Liver (tissue), 9 donors: ENCODE results near the gene WDR45B. TPM values are rescaled to one million over a fixed set of nuclear protein-coding genes. Genes with fewer than 3 reads are reported as not detected.

ENCODE experiments used
- DNase-seq: peaks from one replicate; pipeline ENCODE4 v3.0.0-alpha.2; 2017; ENCODE audit warnings: low spot score
- H3K27ac ChIP-seq, 2 donors: one replicate each; pipeline ENCODE4 v1.7.0; 2013; ENCODE audit warnings: inconsistent platforms in 2 of 2, low read length in 2 of 2, control low read depth in 1 of 2, low read depth in 1 of 2, mild to moderate bottlenecking in 1 of 2
- H3K27me3 ChIP-seq, 4 donors: one replicate each; pipeline versions ENCODE4 v1.6.1 to v1.7.0; 2013; ENCODE audit warnings: low read length in 3 of 4, inconsistent platforms in 1 of 4, mild to moderate bottlenecking in 1 of 4, moderate library complexity in 1 of 4; ENCODE audit not compliant: control insufficient read depth in 4 of 4, insufficient read depth in 4 of 4
- H3K36me3 ChIP-seq, 4 donors: one replicate each; pipeline versions ENCODE4 v1.6.1 to v1.7.0; 2013; ENCODE audit warnings: low read length in 3 of 4, mild to moderate bottlenecking in 3 of 4, low read depth in 1 of 4, moderate library complexity in 1 of 4; ENCODE audit not compliant: control insufficient read depth in 4 of 4, insufficient read depth in 3 of 4
- H3K4me1 ChIP-seq, 4 donors: one replicate each; pipeline versions ENCODE4 v1.6.1 to v1.7.0; 2013; ENCODE audit warnings: low read length in 3 of 4, mild to moderate bottlenecking in 3 of 4, moderate library complexity in 1 of 4; ENCODE audit not compliant: control insufficient read depth in 4 of 4, insufficient read depth in 4 of 4
- H3K4me3 ChIP-seq, 3 donors: one replicate each; pipeline versions ENCODE4 v1.6.1 to v1.7.0; 2013; ENCODE audit warnings: low read length in 3 of 3, control low read depth in 1 of 3, low read depth in 1 of 3, mild to moderate bottlenecking in 1 of 3
- H3K9ac ChIP-seq, 2 donors: one replicate each; pipeline ENCODE4 v1.7.0; 2013; ENCODE audit warnings: low read length in 2 of 2, mild to moderate bottlenecking in 2 of 2, moderate library complexity in 2 of 2, control low read depth in 1 of 2, low read depth in 1 of 2
- H3K9me3 ChIP-seq, 4 donors: one replicate each; pipeline versions ENCODE4 v1.6.1 to v1.7.0; 2013; ENCODE audit warnings: low read length in 3 of 4; ENCODE audit not compliant: control insufficient read depth in 4 of 4
- EGR1 ChIP-seq, 2 donors: IDR thresholded peaks; 2 replicates each; pipeline ENCODE4 v1.6.1; 2016 to 2018; ENCODE audit warnings: antibody characterized with exemption in 2 of 2, low read depth in 2 of 2
- FOXA1 ChIP-seq: IDR thresholded peaks from 2 replicates; pipeline ENCODE4 v1.6.1; 2016; ENCODE audit warnings: antibody characterized with exemption
- FOXA2 ChIP-seq: IDR thresholded peaks from 2 replicates; pipeline ENCODE4 v1.6.1; 2016; ENCODE audit warnings: antibody characterized with exemption
- GABPA ChIP-seq, 2 donors: IDR thresholded peaks in 1 of 2; conservative IDR thresholded peaks in 1 of 2; 2 replicates each; pipeline ENCODE4 v1.6.1; 2016; ENCODE audit warnings: antibody characterized with exemption in 2 of 2, mild to moderate bottlenecking in 1 of 2, moderate library complexity in 1 of 2
- HNF4A ChIP-seq, 2 donors: conservative IDR thresholded peaks; 2 replicates each; pipeline ENCODE4 v1.6.1; 2016; ENCODE audit warnings: antibody characterized with exemption in 2 of 2, mild to moderate bottlenecking in 2 of 2
- HNF4G ChIP-seq: IDR thresholded peaks from 2 replicates; pipeline ENCODE4 v1.6.1; 2016; ENCODE audit warnings: antibody characterized with exemption
- JUND ChIP-seq, 2 donors: IDR thresholded peaks; 2 replicates each; pipeline ENCODE4 v1.6.1; 2016; ENCODE audit warnings: antibody characterized with exemption in 2 of 2
- MAX ChIP-seq: IDR thresholded peaks from 2 replicates; pipeline ENCODE4 v1.6.1; 2016; ENCODE audit warnings: antibody characterized with exemption
- NR2F2 ChIP-seq: IDR thresholded peaks from 2 replicates; pipeline ENCODE4 v1.6.1; 2016; ENCODE audit warnings: antibody characterized with exemption
- RAD21 ChIP-seq, 2 donors: IDR thresholded peaks; 2 replicates each; pipeline ENCODE4 v1.6.1; 2016; ENCODE audit warnings: antibody characterized with exemption in 2 of 2, mild to moderate bottlenecking in 2 of 2
- RXRA ChIP-seq, 2 donors: IDR thresholded peaks; 2 replicates each; pipeline ENCODE4 v1.6.1; 2017 to 2018; ENCODE audit warnings: antibody characterized with exemption in 2 of 2, mild to moderate bottlenecking in 1 of 2
- SP1 ChIP-seq: IDR thresholded peaks from 2 replicates; pipeline ENCODE4 v1.6.1; 2018; ENCODE audit warnings: antibody characterized with exemption, mild to moderate bottlenecking
- TAF1 ChIP-seq: conservative IDR thresholded peaks from 2 replicates; pipeline ENCODE4 v1.6.1; 2016; ENCODE audit warnings: antibody characterized with exemption, mild to moderate bottlenecking
- YY1 ChIP-seq: IDR thresholded peaks from 2 replicates; pipeline ENCODE4 v1.6.1; 2016; ENCODE audit warnings: antibody characterized with exemption, mild to moderate bottlenecking
- WGBS: extraction: QIAGEN DNeasy Blood & Tissue Kit; methylation state at CpG from one replicate; pipeline ENCODE4 v1.1.7; 2013; 5-methylcytosine and 5-hydroxymethylcytosine counted together
- polyA plus RNA-seq, 2 donors: library from polyadenylated mRNA; stranded (reverse) in 1 of 2; unstranded in 1 of 2; fragments of 200-250 nt in 1 of 2; fragments of >200 nt in 1 of 2; fragmentation: Nextera tagmentation in 1 of 2; extraction: Ambion mirVana in 1 of 2; gene quantifications; one replicate each; pipeline versions ENCODE4 v1.2.1 to v1.2.3, GENCODE V29; 2013 to 2015
- total RNA-seq, 2 donors: library from RNA; depleted of rRNA; stranded (reverse); fragments of >200 nt; gene quantifications; one replicate each; pipeline ENCODE4 v1.2.3, GENCODE V29; 2014
- TF ChIP-seq, protein P1 (sequence below): IDR thresholded peaks from 2 replicates; pipeline ENCODE4 v1.6.1; 2016; ENCODE audit warnings: antibody characterized with exemption
- TF ChIP-seq, protein P2 (sequence below): fragments of 150-350 bp; IDR thresholded peaks from 2 replicates; pipeline ENCODE4 v1.5.1; 2017; ENCODE audit warnings: improper control_type of control experiment, low read depth, low read length; ENCODE audit not compliant: missing input control
- TF ChIP-seq, protein P3 (sequence below): IDR thresholded peaks from 2 replicates; pipeline ENCODE4 v1.6.1; 2016; ENCODE audit warnings: antibody characterized with exemption, mild to moderate bottlenecking
- donor health status: healthy.
- donor health status: healthy.
- donor health status: healthy.
- donor health status: healthy.
- donor health status: healthy.

The WDR45B gene
- total and polyA plus RNA-seq, 4 donors = 25.4 to 40.9 (median 29.2) TPM

- 95% methylated on average over 9 of the region's 9 CpGs for WGBS
- DNase-seq = no peak
- no peak overlapping the region for H3K9ac ChIP-seq
- TF ChIP-seq HNF4G (no peak), SP1 (no peak), MAX (no peak), FOXA2 (no peak), HNF4A (conservative IDR thresholded peaks at IDR 0.05) (no peak), FOXA1 (no peak), JUND (IDR thresholded peaks at IDR 0.05) (no peak), NR2F2 (no peak)
- TF ChIP-seq, protein P1, sequence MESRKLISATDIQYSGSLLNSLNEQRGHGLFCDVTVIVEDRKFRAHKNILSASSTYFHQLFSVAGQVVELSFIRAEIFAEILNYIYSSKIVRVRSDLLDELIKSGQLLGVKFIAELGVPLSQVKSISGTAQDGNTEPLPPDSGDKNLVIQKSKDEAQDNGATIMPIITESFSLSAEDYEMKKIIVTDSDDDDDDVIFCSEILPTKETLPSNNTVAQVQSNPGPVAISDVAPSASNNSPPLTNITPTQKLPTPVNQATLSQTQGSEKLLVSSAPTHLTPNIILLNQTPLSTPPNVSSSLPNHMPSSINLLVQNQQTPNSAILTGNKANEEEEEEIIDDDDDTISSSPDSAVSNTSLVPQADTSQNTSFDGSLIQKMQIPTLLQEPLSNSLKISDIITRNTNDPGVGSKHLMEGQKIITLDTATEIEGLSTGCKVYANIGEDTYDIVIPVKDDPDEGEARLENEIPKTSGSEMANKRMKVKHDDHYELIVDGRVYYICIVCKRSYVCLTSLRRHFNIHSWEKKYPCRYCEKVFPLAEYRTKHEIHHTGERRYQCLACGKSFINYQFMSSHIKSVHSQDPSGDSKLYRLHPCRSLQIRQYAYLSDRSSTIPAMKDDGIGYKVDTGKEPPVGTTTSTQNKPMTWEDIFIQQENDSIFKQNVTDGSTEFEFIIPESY = no peak
- TF ChIP-seq, protein P2, sequence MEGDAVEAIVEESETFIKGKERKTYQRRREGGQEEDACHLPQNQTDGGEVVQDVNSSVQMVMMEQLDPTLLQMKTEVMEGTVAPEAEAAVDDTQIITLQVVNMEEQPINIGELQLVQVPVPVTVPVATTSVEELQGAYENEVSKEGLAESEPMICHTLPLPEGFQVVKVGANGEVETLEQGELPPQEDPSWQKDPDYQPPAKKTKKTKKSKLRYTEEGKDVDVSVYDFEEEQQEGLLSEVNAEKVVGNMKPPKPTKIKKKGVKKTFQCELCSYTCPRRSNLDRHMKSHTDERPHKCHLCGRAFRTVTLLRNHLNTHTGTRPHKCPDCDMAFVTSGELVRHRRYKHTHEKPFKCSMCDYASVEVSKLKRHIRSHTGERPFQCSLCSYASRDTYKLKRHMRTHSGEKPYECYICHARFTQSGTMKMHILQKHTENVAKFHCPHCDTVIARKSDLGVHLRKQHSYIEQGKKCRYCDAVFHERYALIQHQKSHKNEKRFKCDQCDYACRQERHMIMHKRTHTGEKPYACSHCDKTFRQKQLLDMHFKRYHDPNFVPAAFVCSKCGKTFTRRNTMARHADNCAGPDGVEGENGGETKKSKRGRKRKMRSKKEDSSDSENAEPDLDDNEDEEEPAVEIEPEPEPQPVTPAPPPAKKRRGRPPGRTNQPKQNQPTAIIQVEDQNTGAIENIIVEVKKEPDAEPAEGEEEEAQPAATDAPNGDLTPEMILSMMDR = no peak
- no peaks in the 10 kb centered on the region for H3K36me3 ChIP-seq
- H3K27me3 ChIP-seq = no peaks in the 10 kb centered on the region
- H3K4me3 ChIP-seq = no peak overlapping the region
- peak overlapping the region; percentile 76 to 87 for H3K27ac ChIP-seq
- H3K9me3 ChIP-seq = no peaks in the 10 kb centered on the region
- peaks cover 2 to 18% (median 8%) of the 10 kb centered on the region in 4 donors for H3K4me1 ChIP-seq
These were observed 39.6 kb upstream of the WDR45B start for GRCh38 chr17:82687871-82688270.

GRCh38 chr17:82687375-82687861 lies 39.2 kb upstream of the WDR45B start:
- no peaks in the 10 kb centered on the region for H3K27me3 ChIP-seq
- WGBS = 69% methylated on average over 10 of the region's 10 CpGs
- H3K4me1 ChIP-seq = peaks cover 2 to 18% (median 8%) of the 10 kb centered on the region in 4 donors
- H3K4me3 ChIP-seq = no peak overlapping the region
- no peak for DNase-seq
- H3K9me3 ChIP-seq = no peaks in the 10 kb centered on the region
- TF ChIP-seq NR2F2 (no peak), TAF1 (no peak), EGR1 (IDR thresholded peaks at IDR 0.05; ENCODE audit: low read depth in 2 of 2) (no peak), HNF4A (conservative IDR thresholded peaks at IDR 0.05) (no peak), RXRA (IDR thresholded peaks at IDR 0.05) (peak; percentile 5 to 49), FOXA1 (no peak), FOXA2 (peak; percentile 48), YY1 (peak; percentile 64), SP1 (peak; percentile 59), RAD21 (IDR thresholded peaks at IDR 0.05) (no peak), GABPA (IDR thresholded peaks at IDR 0.05 in 1 of 2, conservative IDR thresholded peaks at IDR 0.05 in 1 of 2) (no peak), JUND (IDR thresholded peaks at IDR 0.05) (peak in 1 of 2 donors; percentile 51), MAX (no peak)
- TF ChIP-seq, protein P1 = no peak
- TF ChIP-seq, protein P3, sequence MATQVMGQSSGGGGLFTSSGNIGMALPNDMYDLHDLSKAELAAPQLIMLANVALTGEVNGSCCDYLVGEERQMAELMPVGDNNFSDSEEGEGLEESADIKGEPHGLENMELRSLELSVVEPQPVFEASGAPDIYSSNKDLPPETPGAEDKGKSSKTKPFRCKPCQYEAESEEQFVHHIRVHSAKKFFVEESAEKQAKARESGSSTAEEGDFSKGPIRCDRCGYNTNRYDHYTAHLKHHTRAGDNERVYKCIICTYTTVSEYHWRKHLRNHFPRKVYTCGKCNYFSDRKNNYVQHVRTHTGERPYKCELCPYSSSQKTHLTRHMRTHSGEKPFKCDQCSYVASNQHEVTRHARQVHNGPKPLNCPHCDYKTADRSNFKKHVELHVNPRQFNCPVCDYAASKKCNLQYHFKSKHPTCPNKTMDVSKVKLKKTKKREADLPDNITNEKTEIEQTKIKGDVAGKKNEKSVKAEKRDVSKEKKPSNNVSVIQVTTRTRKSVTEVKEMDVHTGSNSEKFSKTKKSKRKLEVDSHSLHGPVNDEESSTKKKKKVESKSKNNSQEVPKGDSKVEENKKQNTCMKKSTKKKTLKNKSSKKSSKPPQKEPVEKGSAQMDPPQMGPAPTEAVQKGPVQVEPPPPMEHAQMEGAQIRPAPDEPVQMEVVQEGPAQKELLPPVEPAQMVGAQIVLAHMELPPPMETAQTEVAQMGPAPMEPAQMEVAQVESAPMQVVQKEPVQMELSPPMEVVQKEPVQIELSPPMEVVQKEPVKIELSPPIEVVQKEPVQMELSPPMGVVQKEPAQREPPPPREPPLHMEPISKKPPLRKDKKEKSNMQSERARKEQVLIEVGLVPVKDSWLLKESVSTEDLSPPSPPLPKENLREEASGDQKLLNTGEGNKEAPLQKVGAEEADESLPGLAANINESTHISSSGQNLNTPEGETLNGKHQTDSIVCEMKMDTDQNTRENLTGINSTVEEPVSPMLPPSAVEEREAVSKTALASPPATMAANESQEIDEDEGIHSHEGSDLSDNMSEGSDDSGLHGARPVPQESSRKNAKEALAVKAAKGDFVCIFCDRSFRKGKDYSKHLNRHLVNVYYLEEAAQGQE = peak; percentile 40
- TF ChIP-seq, protein P2 = no peak
- H3K27ac ChIP-seq = peak overlapping the region; percentile 76 to 87
- no peaks in the 10 kb centered on the region for H3K36me3 ChIP-seq
- peak overlapping the region in 1 of 2 donors; percentile 12 for H3K9ac ChIP-seq
